Measurements from ENCODE around the gene AOPEP.

The AOPEP gene

DNA sequence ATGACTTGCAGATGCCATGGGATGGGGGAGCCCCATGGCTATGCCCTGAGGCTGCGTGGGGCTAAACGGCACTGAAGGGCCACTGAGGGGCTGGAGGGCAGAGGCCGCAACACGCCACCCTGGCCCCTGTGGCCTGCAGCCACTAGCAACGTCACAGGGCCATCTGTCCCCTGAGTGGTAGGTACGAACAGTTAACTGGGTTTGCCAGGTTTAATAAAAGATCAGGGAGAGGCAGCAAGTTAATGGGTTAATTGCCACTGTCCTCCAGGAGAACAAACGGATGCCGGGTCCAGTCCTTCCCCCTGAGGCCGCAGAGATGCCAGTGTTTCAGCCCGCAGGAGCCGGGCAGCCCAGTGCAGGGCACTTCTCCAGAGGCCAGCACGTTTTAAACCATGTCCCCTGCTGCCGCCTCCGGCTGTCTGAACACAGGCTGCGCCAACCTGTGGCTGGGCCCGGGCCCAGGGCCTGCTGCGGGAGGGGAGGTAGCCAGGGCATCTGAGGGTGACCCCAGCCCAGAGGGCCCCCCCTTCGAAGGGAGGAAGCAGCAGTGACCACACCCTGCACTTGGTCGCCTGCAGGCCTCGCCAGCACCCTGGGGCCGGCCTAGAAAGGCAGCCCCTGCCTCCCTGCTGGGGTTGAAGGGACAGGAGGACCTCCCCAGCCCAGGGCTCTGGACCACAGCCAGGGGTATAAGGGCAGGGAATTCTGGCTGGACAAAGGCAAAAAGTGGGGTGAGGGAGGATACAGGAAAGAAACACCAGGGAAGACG lies 363.7 kb downstream of the AOPEP start:
- DNase-seq: no peak

- no peak for DNase-seq
These were observed 364.5 kb downstream of the AOPEP start for GRCh38 chr9:95090871-95091577.

DNA sequence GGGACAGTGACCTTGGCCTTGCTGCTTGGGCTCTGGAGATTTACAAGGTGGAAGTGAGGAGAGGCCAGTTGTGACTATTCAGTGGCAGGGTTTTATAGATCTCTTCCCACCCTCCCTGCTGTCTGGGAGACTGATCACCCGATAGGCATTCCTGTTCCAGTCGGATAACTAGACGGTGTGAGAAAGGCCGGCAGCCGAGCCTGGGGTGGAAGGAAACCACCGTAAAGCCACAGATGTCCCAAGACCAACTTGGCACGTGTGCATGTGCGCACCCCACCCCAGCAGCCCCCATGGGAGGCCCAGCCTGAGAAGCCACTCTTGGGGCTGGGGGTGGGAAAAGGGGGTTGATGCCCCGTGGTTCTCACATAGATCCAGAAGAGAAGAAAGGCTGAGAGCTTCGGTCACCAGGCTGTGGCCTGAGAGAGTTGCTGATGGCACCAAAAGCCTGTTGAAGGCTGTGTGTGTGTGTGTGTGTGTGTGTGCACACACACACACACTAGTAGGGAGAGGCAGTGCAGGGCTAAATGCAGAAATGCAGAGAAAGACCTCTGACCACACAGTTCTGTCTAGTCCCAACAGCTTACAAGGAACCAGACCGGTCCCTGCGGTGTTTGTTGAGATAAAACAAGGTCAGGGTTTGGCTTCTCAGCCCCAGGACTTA lies 365.2 kb downstream of the AOPEP start:
- no peak for DNase-seq

- no peak for DNase-seq
These were observed 366.0 kb downstream of the AOPEP start for GRCh38 chr9:95092262-95093072.

DNA sequence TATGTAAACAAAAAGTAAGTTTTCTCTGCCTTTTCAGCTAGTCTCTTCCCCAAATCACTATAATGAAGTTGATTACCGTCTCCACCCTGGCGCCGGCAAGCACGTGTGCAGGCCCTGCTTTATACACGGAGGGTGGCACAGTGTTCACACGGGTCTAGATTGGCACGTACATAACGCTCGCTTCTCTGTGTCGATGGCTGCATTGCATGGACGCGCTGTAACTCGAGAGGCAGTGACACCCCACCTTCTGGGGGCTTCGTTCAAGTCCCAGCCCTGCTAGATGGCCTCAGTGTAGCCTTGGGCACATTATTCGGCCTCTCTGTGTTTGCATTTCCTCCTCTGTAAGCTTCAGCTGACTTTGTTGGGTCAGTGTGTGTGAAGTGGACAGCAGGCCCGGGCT lies 367.1 kb downstream of the AOPEP start:
- no peak for DNase-seq

- no peak for DNase-seq
These were observed 367.5 kb downstream of the AOPEP start for GRCh38 chr9:95094002-95094401.

DNA sequence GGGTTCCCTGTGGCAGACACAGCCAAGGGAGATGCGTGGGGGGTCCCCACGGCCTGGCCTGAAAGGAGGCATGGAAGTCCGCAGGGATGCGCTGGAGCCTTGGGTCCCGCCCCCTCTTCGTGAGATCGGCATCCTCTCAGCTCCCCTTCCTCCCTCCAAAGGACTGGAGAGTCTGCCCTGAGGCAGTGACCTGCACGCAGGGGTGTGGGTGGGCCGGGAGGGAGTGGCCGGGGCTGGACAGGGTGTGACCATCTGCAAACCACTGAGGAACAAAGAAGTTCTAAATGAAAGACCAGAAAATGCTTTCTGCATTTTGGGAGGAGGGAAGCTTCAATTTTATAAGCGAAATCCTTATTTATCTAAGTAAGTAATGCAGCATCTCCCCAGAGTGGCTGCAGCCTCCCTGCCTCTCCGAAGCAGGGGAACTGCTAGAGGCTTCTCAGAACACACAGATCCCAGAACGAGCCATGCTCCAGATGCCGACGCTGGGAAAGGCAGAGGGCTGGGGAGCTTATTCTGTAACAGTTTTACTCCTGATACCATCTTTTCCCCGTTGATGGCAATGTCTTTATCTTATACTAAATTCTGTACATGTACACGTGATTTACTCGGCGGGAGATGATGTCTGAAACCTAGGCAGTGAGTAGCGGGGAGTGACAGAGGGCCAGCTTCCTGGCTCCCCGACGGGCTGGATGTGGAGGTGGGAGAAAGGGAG lies 369.3 kb downstream of the AOPEP start:
- no peak for DNase-seq

GRCh38 chr9:95096381-95096780 lies 369.9 kb downstream of the AOPEP start:
- no peak for DNase-seq

- no peak for DNase-seq
These were observed 370.3 kb downstream of the AOPEP start for GRCh38 chr9:95096807-95097206.

DNA sequence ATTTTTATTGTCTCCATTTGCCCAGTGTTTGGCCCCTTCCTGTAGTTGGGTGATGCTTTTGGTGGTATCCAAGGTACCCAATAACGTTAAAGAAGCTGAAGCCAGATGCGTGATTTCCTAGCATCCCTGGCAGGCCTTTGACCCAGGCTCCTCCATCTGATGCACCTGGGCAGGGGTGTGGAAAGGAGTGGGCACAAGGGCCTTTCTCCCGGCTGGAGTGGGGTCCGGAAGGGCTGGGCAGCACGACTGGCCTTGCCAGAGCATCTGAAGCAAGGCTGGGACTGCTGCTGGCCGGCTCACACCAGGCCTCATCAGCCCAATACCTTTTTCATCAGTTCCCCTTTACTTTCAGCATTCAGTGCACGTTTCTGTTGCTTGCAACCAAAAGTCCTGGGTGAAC lies 370.8 kb downstream of the AOPEP start:
- no peak for DNase-seq

- no peak for DNase-seq
These were observed 372.0 kb downstream of the AOPEP start for GRCh38 chr9:95098391-95098921.

- no peak for DNase-seq
These were observed 373.0 kb downstream of the AOPEP start for GRCh38 chr9:95099321-95100070.

GRCh38 chr9:95100071-95100627 lies 373.6 kb downstream of the AOPEP start:
- DNase-seq: no peak

DNA sequence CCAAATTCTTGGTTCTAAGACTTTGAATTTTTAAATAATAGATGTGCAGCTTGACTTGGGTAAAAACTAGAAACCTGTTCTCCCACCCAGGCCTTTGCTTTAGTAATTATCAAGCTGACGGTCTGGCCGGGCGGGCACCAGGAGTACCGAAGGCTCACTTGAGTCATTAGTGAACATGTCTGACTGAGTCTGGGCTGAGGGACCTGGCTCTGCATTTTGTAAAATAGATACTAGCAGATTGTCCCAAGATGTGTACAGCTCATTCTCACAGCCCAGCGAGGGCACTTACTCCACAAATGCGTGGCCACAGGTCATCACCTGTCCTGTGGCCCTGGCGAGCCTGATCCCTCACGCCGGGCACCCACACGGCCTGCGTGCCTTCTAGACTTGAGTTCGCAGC lies 374.8 kb downstream of the AOPEP start:
- no peak for DNase-seq

GRCh38 chr9:95102001-95102433 lies 375.5 kb downstream of the AOPEP start:
- DNase-seq: no peak

DNA sequence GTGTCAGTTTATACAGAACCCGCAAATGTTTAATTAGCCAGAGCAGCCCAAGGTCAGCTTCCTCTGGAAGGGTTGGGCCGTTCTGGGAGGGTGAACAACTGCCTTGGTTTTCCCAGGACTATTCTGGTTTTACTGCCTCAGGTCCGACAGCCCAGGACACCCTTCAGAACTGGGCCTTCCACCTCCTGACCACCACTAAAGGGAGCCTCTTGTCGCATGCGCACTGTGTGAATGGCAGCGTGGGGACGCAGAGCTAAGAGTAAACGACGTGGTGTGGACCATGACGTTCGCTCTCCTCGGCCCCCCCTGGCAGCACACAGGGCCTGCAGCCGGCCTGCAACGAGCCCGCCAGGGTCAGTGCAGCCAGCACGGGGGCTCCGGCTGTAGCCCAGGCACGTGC lies 376.1 kb downstream of the AOPEP start:
- DNase-seq: no peak

DNA sequence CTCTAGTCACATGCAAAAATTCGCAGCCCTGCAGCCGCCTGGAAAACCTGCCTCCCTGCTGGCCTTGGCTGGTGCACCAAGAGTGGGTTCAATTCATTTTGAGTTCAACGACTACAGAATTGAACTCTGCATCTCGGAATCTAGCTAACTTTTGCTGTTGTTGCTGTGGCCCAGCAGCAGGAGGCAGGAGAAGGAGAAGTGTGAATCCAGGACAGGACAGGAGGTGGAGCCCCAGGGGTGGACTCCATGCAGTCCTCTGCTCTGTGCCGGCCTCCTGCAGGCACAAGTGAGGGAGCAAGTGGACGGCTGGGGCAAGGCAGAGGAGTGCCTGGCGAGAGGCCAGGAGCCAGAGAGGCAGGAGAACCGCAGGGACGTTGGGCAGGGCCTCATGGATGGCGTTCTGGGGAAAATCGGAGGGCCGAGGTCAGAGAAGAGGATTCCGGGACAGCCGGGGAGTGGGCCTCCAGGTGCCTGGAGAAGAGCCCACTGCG lies 376.8 kb downstream of the AOPEP start:
- no peak for DNase-seq

DNA sequence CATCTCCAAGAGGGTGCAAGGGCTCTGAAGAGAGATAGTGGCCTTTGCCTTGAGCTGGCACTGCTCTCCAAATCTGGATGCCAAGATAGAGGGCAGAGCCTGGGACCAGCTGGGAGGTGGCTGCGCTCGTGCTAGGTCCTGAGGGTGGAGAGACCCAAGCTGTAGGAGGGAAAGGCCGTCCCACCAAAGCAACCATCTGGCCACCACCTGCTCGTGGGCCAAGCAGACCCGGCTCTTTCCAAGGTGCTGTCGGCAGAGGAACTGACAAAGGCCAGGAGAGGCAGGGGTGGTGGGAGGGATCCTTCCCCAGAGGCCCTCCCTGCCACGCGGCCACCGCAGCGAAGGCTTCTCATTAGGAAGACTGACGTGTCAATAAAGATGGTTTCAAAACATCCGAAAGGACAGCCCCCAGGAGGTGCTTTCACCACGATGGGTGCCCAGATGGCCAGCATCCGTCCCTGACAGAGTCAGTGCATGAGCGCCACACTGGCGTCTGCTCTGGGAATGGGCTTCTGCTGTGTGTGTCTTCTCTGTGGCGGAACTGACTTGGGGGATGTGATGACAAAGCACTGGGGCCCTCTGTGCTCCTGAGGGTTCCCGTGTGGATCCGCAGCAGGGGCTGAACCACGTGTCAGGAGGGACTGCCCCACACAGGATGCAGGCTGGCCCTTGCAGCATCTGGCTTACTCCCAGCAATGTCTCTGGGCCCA lies 377.5 kb downstream of the AOPEP start:
- DNase-seq: no peak

- no peak for DNase-seq
These were observed 378.1 kb downstream of the AOPEP start for GRCh38 chr9:95104581-95104960.

DNA sequence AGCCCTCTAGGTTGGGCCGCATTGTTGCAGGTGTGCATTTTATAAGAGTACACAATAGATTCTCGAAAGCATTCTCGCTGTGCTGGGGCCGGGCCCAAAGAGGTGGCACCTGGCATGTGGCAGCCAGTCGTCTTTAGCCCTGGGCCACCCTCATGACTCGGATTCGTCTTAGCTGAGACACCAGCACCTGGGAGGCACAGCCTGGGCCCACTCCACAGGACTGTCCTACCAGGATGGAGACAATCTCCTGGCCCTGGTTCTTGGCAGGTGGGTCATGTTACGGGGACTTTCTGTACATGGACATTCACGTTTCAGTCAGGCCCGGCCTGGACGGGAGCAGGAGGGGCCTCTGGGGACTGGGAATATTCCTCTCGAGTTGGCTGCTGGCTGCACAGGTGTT lies 378.5 kb downstream of the AOPEP start:
- no peak for DNase-seq
